Measurements from ENCODE around the gene RBM7. TPM values are rescaled to one million over a fixed set of nuclear protein-coding genes. Genes with fewer than 3 reads are reported as not detected.
A peak's percentile ranks its signal among the peaks of the same experiment; 100 is the strongest.

The RBM7 gene
- polyA plus RNA-seq, 1 donor (not counting 4 experiments of a cell fraction or from before 2014, with no cell fraction given): 38.2 TPM

GRCh38 chr11:114448749-114449482, 48.5 kb downstream of the RBM7 start:
- dilution Hi-C loops (cut with MboI; ENCODE audit: extremely low pct_ligation_motif_present, low sequenced_read_pairs): no loop called here
- Histone ChIP-seq H3K79me2 (ENCODE audit: control insufficient read depth, insufficient read depth, low read length) (peaks cover 46% of the 10 kb centered on the region), H2AFZ (ENCODE audit: control insufficient read depth, low read length) (no peak overlapping the region), H3K4me1 (ENCODE audit: control insufficient read depth, extremely low read depth, insufficient read depth, low read length) (no peaks in the 10 kb centered on the region), H3K4me3 (ENCODE audit: control insufficient read depth in 2 of 3, extremely low read depth in 1 of 3, insufficient read depth in 2 of 3, low read depth in 1 of 3, low read length in 3 of 3) (no peak overlapping the region), H3K4me2 (ENCODE audit: control insufficient read depth, extremely low read depth, insufficient read depth, low read depth, low read length) (no peak overlapping the region), H3K27ac (ENCODE audit: control insufficient read depth, insufficient read depth, low read length) (peak overlapping the region; percentile 16), H3K27me3 (ENCODE audit: control insufficient read depth, extremely low read depth, insufficient read depth, low read length) (no peaks in the 10 kb centered on the region), H3K9me3 (ENCODE audit: control insufficient read depth, low read depth, low read length) (no peaks in the 10 kb centered on the region), H3K9me1 (ENCODE audit: control insufficient read depth, extremely low read depth, insufficient read depth, low read length) (no peaks in the 10 kb centered on the region), H3K36me3 (ENCODE audit: control insufficient read depth in 2 of 2, extremely low read depth in 1 of 2, insufficient read depth in 2 of 2, low read length in 2 of 2) (peaks cover 28 to 32% of the 10 kb centered on the region in 2 experiments), H3K9ac (ENCODE audit: control insufficient read depth, extremely low read depth, insufficient read depth, low read length) (no peak overlapping the region), H4K20me1 (ENCODE audit: control insufficient read depth, extremely low read depth, insufficient read depth, low read length) (no peaks in the 10 kb centered on the region)
- FAIRE-seq (peak; percentile 52), DNase-seq (ENCODE audit: low read depth, low spot score) (no peak)
- TF ChIP-seq EZH2 (IDR thresholded peaks at IDR 0.05; ENCODE audit: low read length): no peak
- TF ChIP-seq, protein P1, sequence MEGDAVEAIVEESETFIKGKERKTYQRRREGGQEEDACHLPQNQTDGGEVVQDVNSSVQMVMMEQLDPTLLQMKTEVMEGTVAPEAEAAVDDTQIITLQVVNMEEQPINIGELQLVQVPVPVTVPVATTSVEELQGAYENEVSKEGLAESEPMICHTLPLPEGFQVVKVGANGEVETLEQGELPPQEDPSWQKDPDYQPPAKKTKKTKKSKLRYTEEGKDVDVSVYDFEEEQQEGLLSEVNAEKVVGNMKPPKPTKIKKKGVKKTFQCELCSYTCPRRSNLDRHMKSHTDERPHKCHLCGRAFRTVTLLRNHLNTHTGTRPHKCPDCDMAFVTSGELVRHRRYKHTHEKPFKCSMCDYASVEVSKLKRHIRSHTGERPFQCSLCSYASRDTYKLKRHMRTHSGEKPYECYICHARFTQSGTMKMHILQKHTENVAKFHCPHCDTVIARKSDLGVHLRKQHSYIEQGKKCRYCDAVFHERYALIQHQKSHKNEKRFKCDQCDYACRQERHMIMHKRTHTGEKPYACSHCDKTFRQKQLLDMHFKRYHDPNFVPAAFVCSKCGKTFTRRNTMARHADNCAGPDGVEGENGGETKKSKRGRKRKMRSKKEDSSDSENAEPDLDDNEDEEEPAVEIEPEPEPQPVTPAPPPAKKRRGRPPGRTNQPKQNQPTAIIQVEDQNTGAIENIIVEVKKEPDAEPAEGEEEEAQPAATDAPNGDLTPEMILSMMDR (optimal IDR thresholded peaks at IDR 0.05 in 1 of 3, IDR thresholded peaks at IDR 0.05 in 1 of 3, conservative IDR thresholded peaks at IDR 0.05 in 1 of 3; ENCODE audit: extremely low read depth in 1 of 3, insufficient read depth in 2 of 3, low read length in 3 of 3): no peak

DNA sequence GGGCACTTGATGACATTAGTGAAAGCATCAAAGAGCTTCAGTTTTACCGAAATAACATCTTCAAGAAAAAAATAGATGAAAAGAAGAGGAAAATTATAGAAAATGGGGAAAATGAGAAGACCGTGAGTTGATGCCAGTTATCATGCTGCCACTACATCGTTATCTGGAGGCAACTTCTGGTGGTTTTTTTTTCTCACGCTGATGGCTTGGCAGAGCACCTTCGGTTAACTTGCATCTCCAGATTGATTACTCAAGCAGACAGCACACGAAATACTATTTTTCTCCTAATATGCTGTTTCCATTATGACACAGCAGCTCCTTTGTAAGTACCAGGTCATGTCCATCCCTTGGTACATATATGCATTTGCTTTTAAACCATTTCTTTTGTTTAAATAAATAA, 49.4 kb downstream of the RBM7 start:
- Histone ChIP-seq H2AFZ (ENCODE audit: control insufficient read depth, low read length) (no peak overlapping the region), H3K9me1 (ENCODE audit: control insufficient read depth, extremely low read depth, insufficient read depth, low read length) (no peaks in the 10 kb centered on the region), H3K9ac (ENCODE audit: control insufficient read depth, extremely low read depth, insufficient read depth, low read length) (no peak overlapping the region), H4K20me1 (ENCODE audit: control insufficient read depth, extremely low read depth, insufficient read depth, low read length) (no peaks in the 10 kb centered on the region), H3K79me2 (ENCODE audit: control insufficient read depth, insufficient read depth, low read length) (peaks cover 37% of the 10 kb centered on the region), H3K27ac (ENCODE audit: control insufficient read depth, insufficient read depth, low read length) (no peak overlapping the region), H3K4me3 (ENCODE audit: control insufficient read depth in 2 of 3, extremely low read depth in 1 of 3, insufficient read depth in 2 of 3, low read depth in 1 of 3, low read length in 3 of 3) (no peak overlapping the region), H3K27me3 (ENCODE audit: control insufficient read depth, extremely low read depth, insufficient read depth, low read length) (no peaks in the 10 kb centered on the region), H3K9me3 (ENCODE audit: control insufficient read depth, low read depth, low read length) (no peaks in the 10 kb centered on the region), H3K4me1 (ENCODE audit: control insufficient read depth, extremely low read depth, insufficient read depth, low read length) (no peaks in the 10 kb centered on the region), H3K36me3 (ENCODE audit: control insufficient read depth in 2 of 2, extremely low read depth in 1 of 2, insufficient read depth in 2 of 2, low read length in 2 of 2) (peaks cover 22 to 25% of the 10 kb centered on the region in 2 experiments), H3K4me2 (ENCODE audit: control insufficient read depth, extremely low read depth, insufficient read depth, low read depth, low read length) (no peak overlapping the region)
- no peak for TF ChIP-seq EZH2 (IDR thresholded peaks at IDR 0.05; ENCODE audit: low read length)
- TF ChIP-seq, protein P1 (optimal IDR thresholded peaks at IDR 0.05 in 1 of 3, IDR thresholded peaks at IDR 0.05 in 1 of 3, conservative IDR thresholded peaks at IDR 0.05 in 1 of 3; ENCODE audit: extremely low read depth in 1 of 3, insufficient read depth in 2 of 3, low read length in 3 of 3): no peak
- DNase-seq (ENCODE audit: low read depth, low spot score): no peak
- dilution Hi-C loops (cut with MboI; ENCODE audit: extremely low pct_ligation_motif_present, low sequenced_read_pairs): no loop called here
- FAIRE-seq: no peak
